SK-N-SH (cell line): ENCODE measurements around the gene CFAP20. TPM values are rescaled to one million over a fixed set of nuclear protein-coding genes. Genes with fewer than 3 reads are reported as not detected.

Source experiments
- CTCF ChIA-PET: fragments of 300-600, 350-600 bp; formaldehyde crosslinking; extraction: SDS; loops from one replicate; lab custom pipeline; 2021; lab: Yijun Ruan, JAX
- POLR2A ChIA-PET: fragments of 350-600 bp; sonication (Branson Sonifier 250); formaldehyde crosslinking; extraction: SDS; loops from one replicate; lab custom pipeline; 2020; ENCODE audit warnings: antibody characterized with exemption, inconsistent platforms; lab: Yijun Ruan, JAX
- DNase-seq: peaks from one replicate; pipeline ENCODE4 v3.0.0; 2012
- H2AFZ ChIP-seq: fragments of 200-600 bp; sonication (generic); 2 replicates; pipeline ENCODE4 v1.8.1; 2016; ENCODE audit warnings: antibody characterized with exemption, mild to moderate bottlenecking, low read depth
- H3F3A ChIP-seq: fragments of 200-600 bp; sonication (generic); replicated peaks from 2 replicates; pipeline ENCODE3; 2016; ENCODE audit warnings: antibody characterized with exemption, mild to moderate bottlenecking; ENCODE audit not compliant: insufficient read depth
- H3K27ac ChIP-seq, 2 experiments: fragments of 200-500 bp in 1 of 2; fragments of 200-600 bp in 1 of 2; sonication (Bioruptor generic) in 1 of 2; sonication (generic), shearing (Covaris generic) in 1 of 2; 2 replicates each; pipeline versions ENCODE4 v1.5.1 to v1.6.1; 2014 to 2016; ENCODE audit warnings: low read depth in 2 of 2, inconsistent platforms in 1 of 2, low read length in 1 of 2, mild to moderate bottlenecking in 1 of 2, mixed read lengths in 1 of 2
- H3K27me3 ChIP-seq: fragments of 200-600 bp; sonication (generic), shearing (Covaris generic); 2 replicates; pipeline ENCODE4 v1.6.1; 2016; ENCODE audit warnings: mixed run types; ENCODE audit not compliant: insufficient read depth
- H3K36me3 ChIP-seq, 2 experiments: fragments of 200-500 bp in 1 of 2; fragments of 200-600 bp in 1 of 2; sonication (Bioruptor generic) in 1 of 2; sonication (generic) in 1 of 2; replicated peaks in 1 of 2; 2 replicates each; pipeline versions ENCODE3 to v1.5.1; 2014 to 2016; ENCODE audit warnings: low read length in 1 of 2, mild to moderate bottlenecking in 1 of 2; ENCODE audit not compliant: insufficient read depth in 2 of 2, control insufficient read depth in 1 of 2
- H3K4me1 ChIP-seq, 2 experiments: fragments of 200-500 bp in 1 of 2; fragments of 200-600 bp in 1 of 2; sonication (Bioruptor generic) in 1 of 2; sonication (generic), shearing (Covaris generic) in 1 of 2; 2 replicates each; pipeline versions ENCODE4 v1.5.1 to v1.6.1; 2014 to 2016; ENCODE audit warnings: low read depth in 1 of 2, low read length in 1 of 2, mixed run types in 1 of 2; ENCODE audit not compliant: insufficient read depth in 2 of 2, control insufficient read depth in 1 of 2
- H3K4me2 ChIP-seq: fragments of 200-600 bp; sonication (generic), shearing (Covaris generic); 2 replicates; pipeline ENCODE4 v1.6.1; 2017; ENCODE audit warnings: mixed run types
- H3K4me3 ChIP-seq, 2 experiments: fragments of 200-500 bp in 1 of 2; fragments of 200-600 bp in 1 of 2; sonication (Bioruptor generic) in 1 of 2; sonication (generic), shearing (Covaris generic) in 1 of 2; 2 replicates each; pipeline versions ENCODE4 v1.5.1 to v1.8.1; 2014 to 2016; ENCODE audit warnings: low read depth in 2 of 2, inconsistent platforms in 1 of 2, low read length in 1 of 2, mild to moderate bottlenecking in 1 of 2, mixed read lengths in 1 of 2, moderate library complexity in 1 of 2
- H3K79me2 ChIP-seq: fragments of 200-600 bp; sonication (generic); 2 replicates; pipeline ENCODE4 v1.8.1; 2017; ENCODE audit warnings: mild to moderate bottlenecking; ENCODE audit not compliant: insufficient read depth
- H3K9ac ChIP-seq: fragments of 200-600 bp; sonication (generic); 2 replicates; pipeline ENCODE4 v1.6.1; 2017; ENCODE audit warnings: mixed run types
- H3K9me2 ChIP-seq: fragments of 200-600 bp; sonication (generic); 2 replicates; pipeline ENCODE4 v1.6.1; 2017; ENCODE audit warnings: mixed run types
- H3K9me3 ChIP-seq: fragments of 200-600 bp; sonication (generic); 2 replicates; pipeline ENCODE4 v1.6.1; 2017; ENCODE audit warnings: mixed run types, mild to moderate bottlenecking, moderate library complexity
- H4K20me1 ChIP-seq: fragments of 200-600 bp; sonication (generic); 2 replicates; pipeline ENCODE4 v1.6.1; 2017; ENCODE audit warnings: mild to moderate bottlenecking, mixed run types; ENCODE audit not compliant: insufficient read depth
- ELF1 ChIP-seq: IDR thresholded peaks from 2 replicates; pipeline ENCODE4 v1.4.0; 2012
- FOSL2 ChIP-seq: IDR thresholded peaks from 2 replicates; pipeline ENCODE4 v1.4.0; 2012; ENCODE audit warnings: low read depth, mild to moderate bottlenecking, moderate library complexity, borderline replicate concordance
- FOXM1 ChIP-seq: IDR thresholded peaks from 2 replicates; pipeline ENCODE4 v1.4.0; 2012; ENCODE audit warnings: low read depth, mild to moderate bottlenecking
- GATA2 ChIP-seq: sonication (generic); formaldehyde crosslinking; IDR thresholded peaks from 2 replicates; pipeline ENCODE4 v1.5.0; 2020; ENCODE audit warnings: mild to moderate bottlenecking, missing genetic modification reagents
- MEF2A ChIP-seq: IDR thresholded peaks from 2 replicates; pipeline ENCODE4 v1.4.0; 2012; ENCODE audit warnings: low read depth, borderline replicate concordance
- MXI1 ChIP-seq: IDR thresholded peaks from 2 replicates; pipeline ENCODE4 v1.6.1; 2012; ENCODE audit warnings: mild to moderate bottlenecking, low read depth, low read length, improper control_type of control experiment
- NFIC ChIP-seq: IDR thresholded peaks from 2 replicates; pipeline ENCODE4 v1.4.0; 2012; ENCODE audit warnings: borderline replicate concordance
- NRF1 ChIP-seq: IDR thresholded peaks from 2 replicates; pipeline ENCODE4 v1.6.1; 2012; ENCODE audit warnings: low read depth, mild to moderate bottlenecking, low read length
- POLR2AphosphoS5 ChIP-seq: IDR thresholded peaks from 2 replicates; pipeline ENCODE4 v1.6.1; 2012; ENCODE audit warnings: low read depth, low read length
- RAD21 ChIP-seq: IDR thresholded peaks from 2 replicates; pipeline ENCODE4 v1.6.1; 2012; ENCODE audit warnings: mild to moderate bottlenecking, low read length
- RCOR1 ChIP-seq: fragments of 150-350 bp; IDR thresholded peaks from 2 replicates; pipeline ENCODE4 v1.6.1; 2017; ENCODE audit warnings: antibody characterized with exemption, low read length
- RXRA ChIP-seq: IDR thresholded peaks from 2 replicates; pipeline ENCODE4 v1.4.0; 2012; ENCODE audit warnings: low read depth, mild to moderate bottlenecking, borderline replicate concordance
- SIN3A ChIP-seq: IDR thresholded peaks from 2 replicates; pipeline ENCODE4 v1.6.1; 2012; ENCODE audit warnings: low read depth, mild to moderate bottlenecking, low read length, moderate library complexity, borderline replicate concordance
- TEAD4 ChIP-seq: IDR thresholded peaks from 2 replicates; pipeline ENCODE4 v1.4.0; 2012; ENCODE audit warnings: mild to moderate bottlenecking, borderline replicate concordance; ENCODE audit not compliant: insufficient read depth
- YY1 ChIP-seq: IDR thresholded peaks from 2 replicates; pipeline ENCODE4 v1.4.0; 2012; ENCODE audit warnings: low read depth, mild to moderate bottlenecking
- WGBS: methylation state at CpG from one replicate; pipeline ENCODE4 v1.1.6; 2017; ENCODE audit warnings: low lambda C conversion rate; 5-methylcytosine and 5-hydroxymethylcytosine counted together
- polyA plus RNA-seq, 3 experiments: library from polyadenylated mRNA; depleted of rRNA; stranded (reverse); fragments of >200 nt; gene quantifications; 2 replicates each; pipeline ENCODE4 v1.2.3, GENCODE V29; 2012
- TF ChIP-seq, protein P1 (sequence below): IDR thresholded peaks from 2 replicates; pipeline ENCODE4 v1.4.0; 2012; ENCODE audit warnings: low read depth, borderline replicate concordance
- TF ChIP-seq, protein P2 (sequence below): IDR thresholded peaks from 2 replicates; pipeline ENCODE4; 2012
- TF ChIP-seq, protein P3 (sequence below): fragments of 200-600 bp; sonication (generic); IDR thresholded peaks from 2 replicates; pipeline ENCODE4 v1.6.1; 2017; ENCODE audit warnings: antibody characterized with exemption, mild to moderate bottlenecking, moderate library complexity
- TF ChIP-seq, protein P4 (sequence below): IDR thresholded peaks from 2 replicates; pipeline ENCODE4 v1.4.0; 2012; ENCODE audit warnings: low read depth, borderline replicate concordance
- TF ChIP-seq, protein P5 (sequence below): IDR thresholded peaks from 2 replicates; pipeline ENCODE4 v1.4.0; 2012; ENCODE audit warnings: low read depth

Gene CFAP20
- polyA plus RNA-seq, 1 of the 3 experiments (the other 2 are of a cell fraction), result 61.6 TPM

DNA sequence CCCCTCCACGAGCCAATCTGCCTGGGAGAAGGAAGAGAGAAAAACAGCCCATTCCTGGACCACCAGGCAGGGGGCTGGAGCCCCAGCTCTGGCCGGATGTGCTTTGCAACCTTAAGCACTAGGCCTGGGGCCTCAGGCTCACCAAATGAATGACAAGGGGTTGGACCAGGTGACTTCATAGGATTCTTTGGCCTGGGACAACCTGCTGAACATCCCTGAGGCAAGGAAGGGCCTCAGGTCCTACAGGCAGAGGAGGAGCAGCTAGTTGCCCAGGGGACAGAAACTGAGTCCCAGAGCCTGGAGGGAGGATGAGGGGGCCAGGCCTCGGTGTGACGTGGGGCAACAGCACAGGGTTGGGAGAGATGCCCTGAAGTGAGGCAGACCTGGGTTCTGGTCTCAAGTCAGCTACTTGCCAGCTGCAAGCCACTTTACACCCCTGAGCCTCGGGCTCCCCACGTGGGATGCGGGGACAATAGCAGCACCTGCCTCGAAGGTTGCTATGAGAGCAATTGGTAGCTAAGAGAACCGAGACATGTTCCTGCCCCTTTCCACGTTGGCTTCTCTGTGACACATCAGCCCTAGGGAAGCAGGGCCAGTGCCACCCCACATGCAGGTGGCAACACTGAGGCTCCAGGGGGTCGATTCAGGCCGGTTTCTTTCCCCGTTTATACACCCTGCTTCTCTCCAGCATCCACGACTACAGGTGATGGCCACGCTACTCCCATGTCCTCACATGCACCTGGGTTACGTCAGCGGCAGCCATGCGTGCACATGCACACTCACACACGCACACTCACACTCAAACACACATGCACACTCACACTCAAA, 42.6 kb downstream of the CFAP20 start:
- Histone ChIP-seq H3K4me2 (no peak overlapping the region), H3K36me3 (no peaks in the 10 kb centered on the region)
- no peak for TF ChIP-seq TEAD4
- TF ChIP-seq, protein P1, sequence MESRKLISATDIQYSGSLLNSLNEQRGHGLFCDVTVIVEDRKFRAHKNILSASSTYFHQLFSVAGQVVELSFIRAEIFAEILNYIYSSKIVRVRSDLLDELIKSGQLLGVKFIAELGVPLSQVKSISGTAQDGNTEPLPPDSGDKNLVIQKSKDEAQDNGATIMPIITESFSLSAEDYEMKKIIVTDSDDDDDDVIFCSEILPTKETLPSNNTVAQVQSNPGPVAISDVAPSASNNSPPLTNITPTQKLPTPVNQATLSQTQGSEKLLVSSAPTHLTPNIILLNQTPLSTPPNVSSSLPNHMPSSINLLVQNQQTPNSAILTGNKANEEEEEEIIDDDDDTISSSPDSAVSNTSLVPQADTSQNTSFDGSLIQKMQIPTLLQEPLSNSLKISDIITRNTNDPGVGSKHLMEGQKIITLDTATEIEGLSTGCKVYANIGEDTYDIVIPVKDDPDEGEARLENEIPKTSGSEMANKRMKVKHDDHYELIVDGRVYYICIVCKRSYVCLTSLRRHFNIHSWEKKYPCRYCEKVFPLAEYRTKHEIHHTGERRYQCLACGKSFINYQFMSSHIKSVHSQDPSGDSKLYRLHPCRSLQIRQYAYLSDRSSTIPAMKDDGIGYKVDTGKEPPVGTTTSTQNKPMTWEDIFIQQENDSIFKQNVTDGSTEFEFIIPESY, result no peak
- TF ChIP-seq FOXM1, result no peak
- TF ChIP-seq SIN3A, result no peak
- TF ChIP-seq RXRA, result no peak
- TF ChIP-seq POLR2AphosphoS5, result no peak
- TF ChIP-seq, protein P2, sequence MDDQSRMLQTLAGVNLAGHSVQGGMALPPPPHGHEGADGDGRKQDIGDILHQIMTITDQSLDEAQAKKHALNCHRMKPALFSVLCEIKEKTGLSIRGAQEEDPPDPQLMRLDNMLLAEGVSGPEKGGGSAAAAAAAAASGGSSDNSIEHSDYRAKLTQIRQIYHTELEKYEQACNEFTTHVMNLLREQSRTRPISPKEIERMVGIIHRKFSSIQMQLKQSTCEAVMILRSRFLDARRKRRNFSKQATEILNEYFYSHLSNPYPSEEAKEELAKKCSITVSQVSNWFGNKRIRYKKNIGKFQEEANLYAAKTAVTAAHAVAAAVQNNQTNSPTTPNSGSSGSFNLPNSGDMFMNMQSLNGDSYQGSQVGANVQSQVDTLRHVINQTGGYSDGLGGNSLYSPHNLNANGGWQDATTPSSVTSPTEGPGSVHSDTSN, result no peak
- TF ChIP-seq, protein P3, sequence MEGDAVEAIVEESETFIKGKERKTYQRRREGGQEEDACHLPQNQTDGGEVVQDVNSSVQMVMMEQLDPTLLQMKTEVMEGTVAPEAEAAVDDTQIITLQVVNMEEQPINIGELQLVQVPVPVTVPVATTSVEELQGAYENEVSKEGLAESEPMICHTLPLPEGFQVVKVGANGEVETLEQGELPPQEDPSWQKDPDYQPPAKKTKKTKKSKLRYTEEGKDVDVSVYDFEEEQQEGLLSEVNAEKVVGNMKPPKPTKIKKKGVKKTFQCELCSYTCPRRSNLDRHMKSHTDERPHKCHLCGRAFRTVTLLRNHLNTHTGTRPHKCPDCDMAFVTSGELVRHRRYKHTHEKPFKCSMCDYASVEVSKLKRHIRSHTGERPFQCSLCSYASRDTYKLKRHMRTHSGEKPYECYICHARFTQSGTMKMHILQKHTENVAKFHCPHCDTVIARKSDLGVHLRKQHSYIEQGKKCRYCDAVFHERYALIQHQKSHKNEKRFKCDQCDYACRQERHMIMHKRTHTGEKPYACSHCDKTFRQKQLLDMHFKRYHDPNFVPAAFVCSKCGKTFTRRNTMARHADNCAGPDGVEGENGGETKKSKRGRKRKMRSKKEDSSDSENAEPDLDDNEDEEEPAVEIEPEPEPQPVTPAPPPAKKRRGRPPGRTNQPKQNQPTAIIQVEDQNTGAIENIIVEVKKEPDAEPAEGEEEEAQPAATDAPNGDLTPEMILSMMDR, result no peak
- TF ChIP-seq NRF1, result no peak
- TF ChIP-seq GATA2 (CRISPR knock-in tag), result no peak
- TF ChIP-seq MXI1, result no peak
- TF ChIP-seq RAD21, result no peak
- TF ChIP-seq, protein P4, sequence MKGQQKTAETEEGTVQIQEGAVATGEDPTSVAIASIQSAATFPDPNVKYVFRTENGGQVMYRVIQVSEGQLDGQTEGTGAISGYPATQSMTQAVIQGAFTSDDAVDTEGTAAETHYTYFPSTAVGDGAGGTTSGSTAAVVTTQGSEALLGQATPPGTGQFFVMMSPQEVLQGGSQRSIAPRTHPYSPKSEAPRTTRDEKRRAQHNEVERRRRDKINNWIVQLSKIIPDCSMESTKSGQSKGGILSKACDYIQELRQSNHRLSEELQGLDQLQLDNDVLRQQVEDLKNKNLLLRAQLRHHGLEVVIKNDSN, result no peak
- TF ChIP-seq RCOR1, result no peak
- no peak for TF ChIP-seq MEF2A
- TF ChIP-seq FOSL2, result no peak
- TF ChIP-seq, protein P5, sequence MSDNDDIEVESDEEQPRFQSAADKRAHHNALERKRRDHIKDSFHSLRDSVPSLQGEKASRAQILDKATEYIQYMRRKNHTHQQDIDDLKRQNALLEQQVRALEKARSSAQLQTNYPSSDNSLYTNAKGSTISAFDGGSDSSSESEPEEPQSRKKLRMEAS, result no peak
- no peak for TF ChIP-seq ELF1
- TF ChIP-seq YY1, result no peak
- TF ChIP-seq NFIC, result no peak
- TF ChIP-seq, all 33 proteins: peak for 0
- H3K9me3 ChIP-seq, result no peaks in the 10 kb centered on the region
- peaks cover 6% of the 10 kb centered on the region for H3F3A ChIP-seq
- no peaks in the 10 kb centered on the region for H3K79me2 ChIP-seq
- no peaks in the 10 kb centered on the region for H3K9me2 ChIP-seq
- H3K9ac ChIP-seq, result no peak overlapping the region
- ChIA-PET POLR2A (no interaction called here), CTCF (interaction anchor here (0.7 to 1.4 kb wide), 2 partner anchors 11 to 41 kb away, joined by 3 to 8 read pairs; no protein-coding TSS in a partner anchor)
- H3K27me3 ChIP-seq, result no peaks in the 10 kb centered on the region
- no peak overlapping the region for H2AFZ ChIP-seq
- H4K20me1 ChIP-seq, result no peaks in the 10 kb centered on the region
- no peak overlapping the region for H3K4me3 ChIP-seq
- H3K4me1 ChIP-seq, result no peaks in the 10 kb centered on the region; a peak in 1 of 4 replicates
- WGBS, result 68% methylated on average over 11 of the region's 19 CpGs
- no peak overlapping the region for H3K27ac ChIP-seq
- peak; percentile 29 for DNase-seq
